ENCODE results near the gene NEDD4L. TPM values are rescaled to one million over a fixed set of nuclear protein-coding genes. Genes with fewer than 3 reads are reported as not detected.

The NEDD4L gene
- total RNA-seq, 1 donor from 2014 or later = 15.6 TPM

DNA sequence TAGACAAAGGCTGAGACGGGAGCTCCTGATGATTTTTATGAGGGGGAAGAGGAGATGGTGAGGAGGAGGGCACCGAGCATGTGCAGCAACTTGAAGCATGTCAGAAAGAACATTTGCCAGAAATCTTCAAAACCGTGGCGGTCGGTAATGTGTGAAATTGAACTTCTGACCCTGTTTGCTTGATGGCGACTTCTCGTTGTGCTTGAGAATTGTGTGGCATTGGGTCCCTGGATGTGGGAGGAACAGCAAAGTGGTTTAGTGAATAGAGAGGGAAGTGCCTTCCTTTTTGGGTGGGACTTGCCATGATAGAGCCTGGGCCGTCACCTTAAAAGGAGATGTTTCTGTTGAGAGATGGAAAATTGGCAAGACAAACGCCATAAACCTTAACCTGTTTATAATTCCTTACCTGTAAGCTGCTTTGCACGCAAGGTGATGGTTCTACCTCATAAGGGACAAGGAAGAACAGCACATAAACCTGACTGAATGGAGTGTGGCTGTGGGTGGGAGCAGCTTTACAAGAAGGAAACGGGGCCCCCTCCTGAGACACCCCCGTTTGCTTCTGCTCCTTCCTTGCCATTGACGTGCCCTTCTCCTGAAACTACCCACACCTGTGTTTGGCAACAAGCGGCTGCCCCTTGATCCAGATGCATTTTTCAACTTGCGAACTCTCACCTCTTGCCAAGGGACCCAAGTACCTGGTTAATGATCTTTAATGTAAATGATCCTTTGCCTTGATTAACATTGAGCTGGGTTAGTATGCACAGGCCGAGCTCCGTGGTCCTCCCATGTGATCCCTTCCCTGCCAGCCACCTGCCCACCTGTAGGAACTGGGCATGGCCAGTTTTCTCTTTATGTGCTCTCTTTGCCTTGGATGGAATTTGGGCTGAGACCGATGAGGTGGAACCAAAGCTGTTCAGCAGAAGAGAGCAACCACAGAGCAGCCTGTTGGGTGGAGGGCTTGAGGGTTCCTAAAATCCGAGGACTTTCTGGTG, 153.2 kb downstream of the NEDD4L start:
- H3K9me3 ChIP-seq = no peaks in the 10 kb centered on the region
- intact Hi-C loops (cut with DNase I) = no loop called here
- no peak for DNase-seq (ENCODE audit: low spot score in 2 of 2)
- H3K4me3 ChIP-seq = no peak overlapping the region
- H3K4me1 ChIP-seq = no peaks in the 10 kb centered on the region
- no peaks in the 10 kb centered on the region for H3K36me3 ChIP-seq
- H3K27ac ChIP-seq = no peak overlapping the region
- H3K27me3 ChIP-seq = no peaks in the 10 kb centered on the region
- TF ChIP-seq, protein P1, sequence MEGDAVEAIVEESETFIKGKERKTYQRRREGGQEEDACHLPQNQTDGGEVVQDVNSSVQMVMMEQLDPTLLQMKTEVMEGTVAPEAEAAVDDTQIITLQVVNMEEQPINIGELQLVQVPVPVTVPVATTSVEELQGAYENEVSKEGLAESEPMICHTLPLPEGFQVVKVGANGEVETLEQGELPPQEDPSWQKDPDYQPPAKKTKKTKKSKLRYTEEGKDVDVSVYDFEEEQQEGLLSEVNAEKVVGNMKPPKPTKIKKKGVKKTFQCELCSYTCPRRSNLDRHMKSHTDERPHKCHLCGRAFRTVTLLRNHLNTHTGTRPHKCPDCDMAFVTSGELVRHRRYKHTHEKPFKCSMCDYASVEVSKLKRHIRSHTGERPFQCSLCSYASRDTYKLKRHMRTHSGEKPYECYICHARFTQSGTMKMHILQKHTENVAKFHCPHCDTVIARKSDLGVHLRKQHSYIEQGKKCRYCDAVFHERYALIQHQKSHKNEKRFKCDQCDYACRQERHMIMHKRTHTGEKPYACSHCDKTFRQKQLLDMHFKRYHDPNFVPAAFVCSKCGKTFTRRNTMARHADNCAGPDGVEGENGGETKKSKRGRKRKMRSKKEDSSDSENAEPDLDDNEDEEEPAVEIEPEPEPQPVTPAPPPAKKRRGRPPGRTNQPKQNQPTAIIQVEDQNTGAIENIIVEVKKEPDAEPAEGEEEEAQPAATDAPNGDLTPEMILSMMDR (IDR thresholded peaks at IDR 0.05) = no peak

DNA sequence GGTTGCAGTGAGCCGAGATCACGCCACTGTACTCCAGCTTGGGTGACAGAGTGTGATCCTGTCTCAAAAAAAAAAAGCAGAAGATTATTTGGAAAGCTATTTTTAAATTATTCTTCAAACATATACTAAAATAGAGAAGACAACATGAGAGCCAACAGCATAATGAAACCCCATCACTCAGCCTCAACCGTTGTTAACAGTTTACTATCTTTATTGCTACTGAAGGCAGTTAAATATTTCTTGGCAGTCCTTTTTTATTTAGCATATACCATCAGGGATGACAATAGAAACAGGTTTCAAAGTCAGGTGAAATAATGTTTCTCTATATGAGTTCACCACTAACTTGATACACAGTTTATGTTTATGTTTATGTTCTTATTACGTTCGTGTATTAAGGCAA, 157.2 kb downstream of the NEDD4L start:
- Histone ChIP-seq H3K36me3 (no peaks in the 10 kb centered on the region), H3K4me1 (no peaks in the 10 kb centered on the region), H3K27me3 (no peaks in the 10 kb centered on the region), H3K9me3 (no peaks in the 10 kb centered on the region), H3K4me3 (no peak overlapping the region), H3K27ac (no peak overlapping the region)
- no peak for DNase-seq (ENCODE audit: low spot score in 2 of 2)
- intact Hi-C loops (cut with DNase I) = no loop called here
- TF ChIP-seq, protein P1 (IDR thresholded peaks at IDR 0.05) = no peak

DNA sequence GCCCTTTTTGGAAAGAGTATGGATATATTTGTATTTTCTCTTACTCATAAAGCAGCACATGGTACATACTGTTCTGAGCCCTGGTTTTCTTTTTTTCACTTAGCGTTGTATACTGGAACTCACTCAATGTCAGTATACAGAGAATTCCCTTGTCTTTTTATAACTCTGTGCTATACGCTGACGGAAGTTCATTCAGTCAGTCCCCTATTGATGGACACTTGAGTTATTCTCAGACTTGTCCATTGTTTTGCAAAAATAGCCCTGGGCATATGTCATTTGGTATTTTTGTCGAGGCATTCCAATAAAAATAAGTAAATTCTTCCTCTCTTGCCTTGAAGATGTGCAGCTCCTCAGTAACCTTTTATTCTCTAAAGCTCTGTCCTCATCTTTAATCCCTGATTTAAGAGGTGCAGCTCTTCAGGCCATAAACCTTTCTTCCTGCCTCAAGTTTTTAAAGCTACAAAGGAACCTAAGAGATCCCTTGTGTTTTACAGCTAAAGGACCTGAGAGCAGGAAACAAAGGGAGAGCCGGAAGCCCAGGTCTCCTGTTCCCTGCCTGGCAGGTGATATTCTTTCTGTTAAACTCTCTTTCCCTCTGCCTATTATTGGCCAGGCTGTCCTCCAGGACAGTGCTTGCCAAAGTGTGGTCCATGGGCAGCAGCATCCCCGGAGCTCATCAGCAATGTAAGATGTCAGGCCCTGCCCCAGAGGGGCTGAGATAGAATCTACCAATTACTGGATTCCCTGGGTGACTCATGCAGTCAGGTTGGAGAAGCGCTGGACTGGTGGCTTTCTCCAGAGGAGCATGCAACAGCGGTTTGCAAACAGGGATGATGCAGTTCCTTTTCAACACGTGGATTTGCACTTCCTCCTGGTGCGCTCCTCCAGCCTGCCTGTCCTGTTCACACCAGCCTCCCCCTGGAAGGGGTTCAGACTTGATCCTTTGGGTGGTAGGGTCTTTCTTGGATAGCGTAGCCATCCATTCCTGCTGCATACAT, 158.0 kb downstream of the NEDD4L start:
- no peaks in the 10 kb centered on the region for H3K4me1 ChIP-seq
- no peaks in the 10 kb centered on the region for H3K27me3 ChIP-seq
- H3K4me3 ChIP-seq = no peak overlapping the region
- H3K9me3 ChIP-seq = no peaks in the 10 kb centered on the region
- no peak for DNase-seq (ENCODE audit: low spot score in 2 of 2)
- no peak overlapping the region for H3K27ac ChIP-seq
- TF ChIP-seq, protein P1 (IDR thresholded peaks at IDR 0.05) = no peak
- H3K36me3 ChIP-seq = no peaks in the 10 kb centered on the region
- intact Hi-C loops (cut with DNase I) = no loop called here

DNA sequence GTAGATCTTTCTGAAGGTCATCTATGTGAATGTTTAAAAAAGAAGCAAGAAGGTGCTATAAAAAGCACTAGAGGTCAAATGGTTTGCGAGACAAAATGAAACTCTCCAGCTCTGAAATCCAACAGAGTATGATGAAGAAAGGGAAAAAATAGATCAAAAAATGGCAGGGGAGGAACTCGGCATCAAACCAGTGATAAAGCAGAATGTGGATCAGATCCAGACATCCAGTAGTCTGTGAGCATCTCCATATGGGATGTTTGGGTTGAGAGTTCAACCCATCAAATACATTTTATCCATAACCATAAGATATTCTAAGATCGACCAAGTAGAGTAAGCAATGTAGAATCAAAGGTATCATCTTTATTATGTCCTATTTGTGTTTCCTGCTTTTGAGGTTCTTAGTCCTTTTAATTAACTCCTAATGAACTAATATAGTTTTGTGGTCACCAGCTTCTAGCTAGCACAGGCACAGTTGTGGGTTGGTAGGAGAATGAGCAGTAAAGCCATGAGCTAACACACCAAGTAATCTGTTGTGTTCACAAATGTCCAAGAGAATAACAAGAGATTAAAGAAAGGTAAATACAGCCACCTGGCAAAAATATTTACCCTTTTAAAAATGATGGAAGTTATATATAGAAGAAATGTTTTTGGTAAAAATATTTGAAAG, 160.9 kb downstream of the NEDD4L start:
- no peak for DNase-seq (ENCODE audit: low spot score in 2 of 2)
- Histone ChIP-seq H3K4me3 (no peak overlapping the region), H3K4me1 (no peaks in the 10 kb centered on the region), H3K27ac (no peak overlapping the region), H3K36me3 (no peaks in the 10 kb centered on the region), H3K27me3 (no peaks in the 10 kb centered on the region), H3K9me3 (no peaks in the 10 kb centered on the region)
- intact Hi-C loops (cut with DNase I) = no loop called here
- TF ChIP-seq, protein P1 (IDR thresholded peaks at IDR 0.05) = no peak

DNA sequence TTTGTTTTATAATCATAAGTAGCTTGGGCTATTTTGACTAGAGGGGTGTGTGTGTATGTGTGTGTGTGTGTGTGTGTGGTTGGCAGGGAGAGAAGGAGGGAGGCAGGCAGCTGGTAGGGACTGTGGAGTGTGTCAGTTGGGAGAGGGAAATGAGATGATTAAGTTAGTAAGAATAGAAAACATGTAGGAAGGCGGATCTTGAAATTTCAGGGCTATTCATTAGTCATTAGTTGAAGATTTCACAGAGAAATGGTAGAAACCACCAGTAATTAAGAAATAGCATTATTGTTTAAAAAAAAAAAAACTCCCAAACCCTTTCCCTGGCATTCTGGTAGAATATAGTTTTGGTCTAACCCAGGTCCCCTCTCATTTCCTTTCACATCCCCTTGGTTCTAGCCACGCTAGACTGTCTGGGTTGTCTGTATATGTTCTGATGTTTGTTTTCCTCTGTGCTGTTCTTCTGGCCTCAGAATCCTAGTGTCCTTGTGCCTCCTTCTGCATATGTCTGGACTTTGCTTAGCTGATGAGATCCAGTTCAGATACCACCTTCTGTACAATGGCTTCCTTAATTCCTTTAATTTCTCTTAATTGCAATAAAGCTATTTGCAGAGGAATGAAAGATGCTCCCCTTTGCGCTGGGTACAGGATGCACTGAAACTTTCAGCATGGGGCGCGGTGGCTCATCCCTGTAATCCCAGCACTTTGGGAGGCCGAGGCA, 161.6 kb downstream of the NEDD4L start:
- H3K9me3 ChIP-seq = no peaks in the 10 kb centered on the region
- intact Hi-C loops (cut with DNase I) = no loop called here
- no peaks in the 10 kb centered on the region for H3K36me3 ChIP-seq
- DNase-seq (ENCODE audit: low spot score in 2 of 2) = no peak
- H3K4me3 ChIP-seq = no peak overlapping the region
- H3K27ac ChIP-seq = no peak overlapping the region
- TF ChIP-seq, protein P1 (IDR thresholded peaks at IDR 0.05) = no peak
- H3K27me3 ChIP-seq = no peaks in the 10 kb centered on the region
- H3K4me1 ChIP-seq = no peaks in the 10 kb centered on the region

Measured in ascending aorta (tissue), 2 donors.